ENCODE data around the gene GPC6.
"Not testable (repeated sequence)": the region's sequence is repeated elsewhere in the genome, so short reads cannot be mapped to it uniquely, and the experiment has no call there.

Gene GPC6

GRCh38 chr13:94280349-94280748, 1053.7 kb downstream of the GPC6 start:
- no peak for DNase-seq

GRCh38 chr13:94280845-94281244, 1054.2 kb downstream of the GPC6 start:
- DNase-seq = no peak

GRCh38 chr13:94286581-94286980, 1060.0 kb downstream of the GPC6 start:
- no peak for DNase-seq

- DNase-seq = no peak
These were observed 1065.2 kb downstream of the GPC6 start for GRCh38 chr13:94291631-94292322.

DNA sequence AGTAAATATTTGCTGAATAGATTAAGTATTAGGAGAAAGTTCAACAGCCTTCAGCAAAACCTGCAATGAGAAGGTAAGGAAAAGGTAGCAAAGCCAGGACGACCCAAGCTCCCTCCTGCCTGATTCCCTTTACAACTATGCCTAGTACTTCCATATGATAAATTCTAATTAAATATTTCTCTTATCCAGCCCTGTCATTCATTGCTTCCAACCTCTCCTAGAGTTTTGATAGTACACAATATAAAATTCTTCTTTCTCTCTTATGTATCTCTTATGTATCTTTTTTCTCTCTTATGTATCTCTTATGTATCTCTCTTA, 1065.7 kb downstream of the GPC6 start:
- no peak for DNase-seq

DNA sequence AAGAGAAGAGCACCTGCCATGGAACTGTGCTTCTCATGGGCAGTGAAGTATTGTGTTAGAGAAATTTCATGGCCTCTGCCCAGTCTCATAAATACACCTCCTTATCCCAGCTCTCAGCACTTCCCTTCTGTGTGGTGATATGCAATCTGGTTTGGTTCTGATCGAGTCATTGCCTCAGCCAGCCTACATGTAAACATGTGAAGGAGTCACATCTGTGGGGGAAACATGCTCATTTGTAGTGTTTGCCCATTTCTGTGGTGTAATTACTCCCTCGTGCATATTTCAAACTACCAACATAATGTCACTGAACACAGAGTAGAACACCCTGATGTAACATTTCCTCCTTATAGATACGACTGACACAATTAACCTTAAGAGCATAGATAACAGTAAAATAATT, 1069.9 kb downstream of the GPC6 start:
- no peak for DNase-seq

GRCh38 chr13:94298346-94298745, 1071.7 kb downstream of the GPC6 start:
- DNase-seq = no peak

DNA sequence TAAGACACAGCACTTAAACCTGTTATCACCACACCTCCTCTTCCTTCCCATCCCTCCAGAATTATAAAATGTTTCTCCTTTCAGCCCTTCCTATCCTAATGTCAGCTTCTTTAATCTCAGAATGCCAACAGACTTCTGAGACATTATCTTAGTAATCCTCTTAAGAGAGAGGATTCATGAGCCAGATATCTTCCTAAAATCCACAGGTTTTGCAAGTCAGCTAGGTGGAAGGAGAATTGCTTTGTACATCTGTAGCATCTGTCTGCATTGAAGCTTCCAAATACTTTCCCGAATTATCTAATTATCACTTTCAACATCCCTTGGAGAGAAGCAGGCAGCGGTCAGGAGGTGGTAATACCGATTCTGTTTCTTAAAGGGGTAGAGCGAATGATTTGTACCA, 1073.8 kb downstream of the GPC6 start:
- no peak for DNase-seq

DNA sequence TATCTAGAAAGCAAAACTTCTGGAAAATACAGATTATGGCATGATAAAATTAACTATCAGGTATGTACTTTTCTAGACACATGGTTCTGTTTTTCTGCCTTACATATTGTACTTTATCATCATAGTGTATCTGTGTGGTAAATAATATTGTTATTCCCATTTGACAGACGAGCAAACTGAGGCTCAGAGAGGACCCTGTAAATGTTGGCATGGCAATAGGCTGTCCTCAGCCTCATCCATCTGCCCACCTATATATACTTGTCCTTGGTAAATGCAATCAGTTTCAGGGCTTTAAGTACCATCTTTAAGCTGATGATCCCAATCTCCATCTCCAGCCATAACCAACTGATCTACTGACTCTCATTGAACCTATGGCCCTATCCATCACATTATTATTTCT, 1074.9 kb downstream of the GPC6 start:
- DNase-seq = no peak

DNA sequence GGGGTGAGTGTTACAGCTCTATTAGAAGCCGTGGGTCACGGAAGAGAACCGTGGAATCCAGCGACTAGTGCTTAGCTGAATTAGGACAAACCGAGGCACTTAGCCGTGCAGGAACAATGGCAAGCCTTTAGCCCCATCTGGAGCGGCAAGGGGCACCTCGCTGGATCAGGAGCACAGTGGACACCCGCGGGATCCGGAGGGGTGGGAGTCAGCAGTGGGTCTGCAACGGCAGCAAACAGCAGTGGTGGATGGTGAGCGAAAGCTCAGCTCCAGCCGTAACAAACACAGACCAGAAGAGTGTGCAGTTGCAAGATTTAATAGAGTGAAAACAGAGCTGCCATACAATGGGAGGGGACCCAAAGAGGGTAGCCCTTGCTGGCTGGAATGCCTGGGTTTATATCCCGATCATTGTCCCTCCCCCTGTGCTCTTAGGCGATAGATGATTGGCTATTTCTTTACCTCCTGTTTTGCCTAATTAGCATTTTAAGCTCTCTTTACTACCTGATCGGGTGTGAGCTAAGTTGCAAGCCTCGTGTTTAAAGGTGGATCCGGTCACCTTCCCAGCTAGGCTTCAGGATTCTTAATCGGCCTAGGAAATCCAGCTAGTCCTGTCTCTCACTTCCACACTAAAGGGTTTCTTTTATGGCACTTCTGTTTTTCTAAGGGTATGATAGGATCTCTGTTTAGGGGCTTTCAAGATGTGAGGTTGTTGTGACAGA, 1076.4 kb downstream of the GPC6 start:
- DNase-seq = not testable (repeated sequence)

GRCh38 chr13:94303644-94304174, 1077.1 kb downstream of the GPC6 start:
- DNase-seq = no peak

DNA sequence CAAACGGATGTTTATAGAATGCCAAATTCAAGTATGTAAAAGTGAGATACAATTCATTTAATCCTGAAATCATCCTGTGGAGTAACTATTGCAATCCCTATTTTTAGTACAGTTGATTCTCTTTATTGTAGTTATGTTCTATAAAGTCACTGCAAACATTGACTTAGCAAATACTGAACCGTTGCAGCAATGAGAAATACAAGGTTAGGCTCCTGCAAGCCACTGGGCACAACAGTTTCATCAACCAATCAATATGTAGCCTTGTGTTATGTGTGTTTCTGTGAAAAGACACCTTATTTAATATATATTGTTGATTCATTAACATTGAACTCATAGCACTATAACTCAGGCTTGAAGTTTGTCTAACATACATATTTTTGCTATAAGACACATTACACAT, 1078.4 kb downstream of the GPC6 start:
- no peak for DNase-seq

DNA sequence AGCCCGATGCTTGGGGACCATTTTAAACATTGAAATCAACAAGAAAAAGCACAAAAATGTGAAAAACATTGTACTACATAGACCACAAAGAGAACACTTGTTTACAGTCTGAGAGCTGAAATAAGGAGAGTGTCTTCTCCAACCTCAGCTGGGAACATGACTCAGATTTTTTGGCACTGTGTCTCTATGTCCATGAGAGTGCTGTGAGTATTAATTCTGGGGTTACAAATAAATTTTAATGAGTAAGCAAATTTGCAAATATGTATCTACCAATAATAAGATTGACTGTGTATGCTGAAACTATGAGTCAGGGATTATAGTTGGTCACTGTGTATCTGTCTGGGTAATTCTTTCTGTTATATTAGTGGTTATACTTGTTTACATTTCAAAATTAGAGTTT, 1078.9 kb downstream of the GPC6 start:
- DNase-seq = no peak

DNA sequence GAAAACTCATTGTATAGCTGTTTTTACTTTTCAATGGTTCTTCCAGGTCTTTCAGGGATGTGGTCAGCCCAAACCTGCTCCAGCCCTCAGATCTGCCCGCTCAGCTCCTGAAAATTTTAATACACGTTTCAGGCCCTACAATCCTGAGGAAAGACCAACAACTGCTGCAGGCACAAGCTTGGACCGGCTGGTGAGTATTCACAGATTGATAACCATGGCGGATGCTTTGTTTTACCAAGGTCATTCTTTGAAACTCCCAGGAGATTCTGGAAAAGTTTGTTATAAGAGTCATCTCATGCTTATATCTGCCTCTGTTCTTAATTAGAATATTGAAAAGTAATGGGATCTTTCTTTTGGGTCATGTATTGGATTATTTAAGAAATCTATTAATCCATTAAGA, 1079.3 kb downstream of the GPC6 start:
- no peak for DNase-seq

DNA sequence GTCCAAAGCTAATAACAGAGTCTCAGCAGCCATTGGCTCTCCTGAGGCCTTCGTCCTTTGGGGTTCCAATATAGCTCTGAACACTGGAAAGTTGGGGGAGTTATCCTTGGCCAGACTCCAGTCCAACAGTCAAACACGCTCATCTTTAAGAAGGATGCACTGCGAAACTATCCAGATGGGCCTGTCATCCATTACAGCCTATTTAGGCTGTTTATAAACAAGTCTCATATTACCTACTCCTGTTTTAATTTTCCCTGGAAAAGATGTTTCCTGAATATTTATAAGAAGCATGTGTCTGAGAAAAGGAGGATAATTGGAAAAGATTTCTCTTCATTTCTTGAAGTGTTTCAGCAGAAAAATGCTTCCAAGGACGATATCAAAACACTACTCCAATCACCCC, 1082.2 kb downstream of the GPC6 start:
- DNase-seq = no peak

DNA sequence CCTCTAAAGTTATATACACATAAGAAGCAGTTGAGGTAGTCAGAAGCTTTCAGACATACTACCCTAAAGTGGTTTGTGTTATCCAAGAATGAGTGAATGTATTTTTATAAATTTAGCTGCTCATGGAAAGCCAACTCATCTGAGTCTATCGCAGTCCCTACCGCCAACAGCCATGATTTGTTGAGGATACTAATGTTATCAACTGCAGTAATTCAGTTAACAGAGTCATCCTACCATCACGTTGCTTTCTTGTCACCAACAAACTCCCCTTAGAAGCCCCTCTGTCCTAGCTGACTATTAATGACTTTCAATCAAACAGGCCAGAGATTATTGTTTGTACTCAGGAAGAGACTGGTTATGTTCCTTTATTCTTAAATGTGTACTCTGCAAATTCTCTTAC, 1083.0 kb downstream of the GPC6 start:
- DNase-seq = no peak

DNA sequence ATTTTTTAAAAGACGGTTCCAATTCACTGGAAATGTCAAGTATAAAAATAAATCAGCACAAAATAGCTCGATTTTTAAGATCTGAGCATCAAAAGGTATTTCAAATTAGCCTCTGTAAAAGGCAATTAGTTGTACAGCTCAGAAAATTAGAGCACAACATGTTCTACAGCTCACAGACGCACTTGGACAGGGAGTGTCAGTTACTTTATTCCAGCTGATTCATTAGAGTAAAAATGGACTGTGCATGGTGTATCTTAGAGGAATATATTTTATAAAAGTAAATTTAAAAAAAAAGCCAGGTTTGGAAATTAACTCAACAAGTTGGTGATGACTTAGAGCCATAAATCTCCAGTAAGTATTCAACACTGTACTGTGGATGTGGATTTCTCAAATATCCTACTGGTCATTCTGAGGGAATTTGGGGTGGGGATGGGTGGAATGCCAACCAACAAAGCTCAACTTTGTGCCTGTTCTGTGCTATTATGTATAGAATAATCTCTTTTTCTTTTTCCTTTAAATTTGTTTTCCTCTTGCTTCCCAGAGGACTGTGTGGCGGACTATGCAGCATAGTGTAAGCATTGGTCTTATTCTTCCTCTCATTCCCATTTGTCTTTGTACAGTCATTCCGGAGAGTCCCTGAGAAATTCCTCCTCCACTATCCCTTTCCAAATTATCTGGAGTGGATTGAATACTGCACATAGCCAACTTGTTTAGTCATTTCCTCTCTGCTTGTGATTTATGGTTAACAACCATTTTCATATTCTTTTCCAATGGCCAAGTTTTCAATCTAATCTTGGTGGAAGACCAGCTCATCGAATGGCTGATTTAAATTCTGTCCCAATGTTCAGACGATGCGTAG, 1083.6 kb downstream of the GPC6 start:
- DNase-seq = no peak

DNA sequence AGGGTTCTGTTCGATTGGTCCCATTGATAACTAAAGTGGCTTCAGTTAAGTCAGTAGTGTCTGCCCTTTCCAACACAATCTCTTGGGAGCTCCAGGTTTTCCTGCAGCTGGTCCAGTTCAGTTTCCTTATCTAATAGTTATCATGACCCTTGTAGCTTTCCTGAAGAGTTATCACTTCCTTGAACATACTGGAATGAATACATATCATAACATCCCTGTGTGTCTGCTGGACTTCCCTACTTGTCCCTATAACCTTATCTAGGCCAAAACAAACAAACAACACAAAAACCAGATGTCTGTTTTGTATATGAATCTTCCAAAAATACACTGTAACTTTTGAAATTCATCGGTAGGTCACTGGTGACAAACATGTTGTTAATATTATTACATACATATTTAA, 1085.3 kb downstream of the GPC6 start:
- DNase-seq = no peak

- no peak for DNase-seq
These were observed 1086.1 kb downstream of the GPC6 start for GRCh38 chr13:94312511-94313216.

GRCh38 chr13:94313321-94313910, 1086.8 kb downstream of the GPC6 start:
- DNase-seq = no peak

DNA sequence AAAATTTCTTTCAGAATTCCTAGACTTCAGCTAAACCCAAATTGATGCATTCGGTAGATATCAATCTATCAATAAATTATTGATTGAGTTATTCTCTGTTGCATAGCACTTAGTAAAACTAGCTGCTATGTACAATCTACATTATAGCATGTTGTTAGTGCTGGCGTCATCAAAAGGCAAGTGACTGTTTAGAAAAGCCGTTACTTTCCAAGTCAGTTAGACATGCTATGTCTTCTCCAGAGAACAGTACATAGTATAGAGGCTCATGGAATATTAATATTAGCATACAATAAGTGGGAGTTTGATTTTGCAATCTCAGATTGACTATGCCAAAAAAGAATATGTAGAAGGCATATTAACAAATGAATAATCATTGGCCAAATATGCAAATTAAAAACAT, 1087.3 kb downstream of the GPC6 start:
- no peak for DNase-seq

- no peak for DNase-seq
These were observed 1088.6 kb downstream of the GPC6 start for GRCh38 chr13:94315188-94315587.

- DNase-seq = no peak
These were observed 1090.5 kb downstream of the GPC6 start for GRCh38 chr13:94317063-94317491.

All from CD4-positive, alpha-beta T cell treated with Interferon gamma for 1 hour (primary cell).